NOMO-1 treated with DMSO at 0.1 percent for 48 hours (cell line): Measurements from ENCODE around the gene CAPN1.

Experiments
- DNase-seq: peaks from one replicate; lab custom pipeline; 2025; ENCODE audit not compliant: unreplicated experiment; lab: John Stamatoyannopoulos, UW

The CAPN1 gene

GRCh38 chr11:65260302-65260701 lies 78.6 kb downstream of the CAPN1 start:
- no peak for DNase-seq

- no peak for DNase-seq
These were observed 79.2 kb downstream of the CAPN1 start for GRCh38 chr11:65260756-65261590.
